Adrenal gland (tissue), 12 donors: ENCODE data around the gene EIF3F. TPM values are rescaled to one million over a fixed set of nuclear protein-coding genes. Genes with fewer than 3 reads are reported as not detected.

ENCODE experiments used
- DNase-seq, 7 donors: peaks; one replicate each; pipeline ENCODE4 v3.0.0-alpha.2; 2019 to 2020
- H3K27ac ChIP-seq, 5 donors: fragments of 200-600 bp; sonication (generic) in 4 of 5; 1 replicate in 3 of 5; 2 replicates in 2 of 5; pipeline versions ENCODE4 v1.5.1 to v1.8.0; 2016 to 2020; ENCODE audit warnings: mild to moderate bottlenecking in 1 of 5
- H3K27me3 ChIP-seq: fragments of 200-600 bp; 2 replicates; pipeline ENCODE4 v1.8.0; 2021
- H3K36me3 ChIP-seq, 2 donors: fragments of 200-600 bp; replicated peaks in 1 of 2; 1 replicate in 1 of 2; 2 replicates in 1 of 2; pipeline versions ENCODE4 v1.5.1 to v1.8.0; 2018 to 2022
- H3K4me1 ChIP-seq, 2 donors: fragments of 200-600 bp; replicated peaks in 1 of 2; 1 replicate in 1 of 2; 2 replicates in 1 of 2; pipeline versions ENCODE4 v1.5.1 to v1.8.0; 2018 to 2021
- H3K4me3 ChIP-seq, 4 donors: fragments of 200-600 bp; sonication (generic) in 3 of 4; one replicate each; pipeline ENCODE4 v1.5.1; 2016 to 2018
- H3K9me3 ChIP-seq, 3 donors: fragments of 200-600 bp; sonication (generic) in 1 of 3; replicated peaks in 1 of 3; 1 replicate in 2 of 3; 2 replicates in 1 of 3; pipeline versions ENCODE4 v1.5.1 to v1.8.0; 2016 to 2021
- POLR2A ChIP-seq, 2 donors: fragments of 450-650 bp; IDR thresholded peaks; one replicate each; pipeline ENCODE4 v1.6.1; 2017; ENCODE audit warnings: antibody characterized with exemption in 2 of 2, mild to moderate bottlenecking in 2 of 2, moderate library complexity in 1 of 2
- WGBS, 4 donors: extraction: QIAGEN DNeasy Blood & Tissue Kit in 2 of 4; methylation state at CpG; one replicate each; pipeline versions ENCODE4 v1.1.5 to v1.1.7; 2013 to 2017; 5-methylcytosine and 5-hydroxymethylcytosine counted together
- intact Hi-C, 2 donors: fragments of 100-400 bp; cut with DNase I; formaldehyde crosslinking; loops; one replicate each; pipeline versions ENCODE4 v1.14.1 to v1.15.0; 2022 to 2023
- polyA plus RNA-seq, 3 donors: library from polyadenylated mRNA; stranded (reverse); fragments of 200-250 nt in 2 of 3; fragments of 350-450 nt in 1 of 3; fragmentation: Illumina TruSeq in 1 of 3; extraction: RNeasy Lipid Tissue Mini Kit (QIAGEN cat#74804) in 1 of 3; gene quantifications; one replicate each; pipeline ENCODE4 v1.2.3, GENCODE V29; 2013 to 2014
- total RNA-seq, 9 donors: library from RNA; depleted of rRNA in 4 of 9; stranded (reverse); fragments of >200 nt in 4 of 9; fragments of 120-200 nt in 1 of 9; fragmentation: NEBNext Ultra II Directional in 1 of 9; extraction: Animal tissue kit (Norgen Biotek cat#: 25700) in 1 of 9; gene quantifications; one replicate each; pipeline versions ENCODE4 v1.1.0 to v1.2.4, GENCODE V29; 2013 to 2023
- TF ChIP-seq, protein P1 (sequence below), 6 experiments: fragments of 450-650 bp in 4 of 6; fragments of 200-600 bp in 2 of 6; sonication (generic) in 1 of 6; IDR thresholded peaks; 1 replicate in 5 of 6; 2 replicates in 1 of 6; pipeline versions ENCODE4 v1.5.1 to v1.8.0; 2016 to 2021; ENCODE audit warnings: antibody characterized with exemption in 6 of 6, mild to moderate bottlenecking in 2 of 6, moderate library complexity in 1 of 6
- donor health status: healthy with polysubstance abuse.
- donor health status: Bipolar disorder and iron deficiency.
- donor health status: DM: yes; HTN: yes; CAD: no.
- donor health status: DM: no; HTN: no; CAD: no.
- donor health status: DM: no; HTN: no; CAD: no.
- donor health status: DM: yes; HTN: yes; CAD: no.

EIF3F gene
- total and polyA plus RNA-seq, 12 donors = 105 to 366 (median 173) TPM

DNA sequence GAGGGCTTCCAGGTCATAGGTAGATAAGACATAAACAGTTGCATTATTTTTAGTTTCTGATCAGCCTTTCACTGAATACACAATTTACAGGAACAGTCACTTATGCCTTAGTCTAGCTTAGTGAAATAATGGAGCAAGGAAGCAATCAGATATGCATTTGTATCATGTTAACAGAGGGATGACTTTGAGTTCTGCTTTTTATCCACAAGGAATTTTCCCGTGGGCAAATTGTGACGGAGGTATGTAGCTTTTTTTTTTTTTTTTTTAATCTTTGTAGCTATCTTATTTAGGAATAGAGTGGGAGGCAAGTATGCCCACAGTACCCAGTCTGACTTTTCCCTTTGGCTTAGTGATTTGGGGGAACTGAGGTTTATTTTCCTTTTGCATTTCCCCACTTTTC, 18.5 kb upstream of the EIF3F start:
- TF ChIP-seq, protein P1, sequence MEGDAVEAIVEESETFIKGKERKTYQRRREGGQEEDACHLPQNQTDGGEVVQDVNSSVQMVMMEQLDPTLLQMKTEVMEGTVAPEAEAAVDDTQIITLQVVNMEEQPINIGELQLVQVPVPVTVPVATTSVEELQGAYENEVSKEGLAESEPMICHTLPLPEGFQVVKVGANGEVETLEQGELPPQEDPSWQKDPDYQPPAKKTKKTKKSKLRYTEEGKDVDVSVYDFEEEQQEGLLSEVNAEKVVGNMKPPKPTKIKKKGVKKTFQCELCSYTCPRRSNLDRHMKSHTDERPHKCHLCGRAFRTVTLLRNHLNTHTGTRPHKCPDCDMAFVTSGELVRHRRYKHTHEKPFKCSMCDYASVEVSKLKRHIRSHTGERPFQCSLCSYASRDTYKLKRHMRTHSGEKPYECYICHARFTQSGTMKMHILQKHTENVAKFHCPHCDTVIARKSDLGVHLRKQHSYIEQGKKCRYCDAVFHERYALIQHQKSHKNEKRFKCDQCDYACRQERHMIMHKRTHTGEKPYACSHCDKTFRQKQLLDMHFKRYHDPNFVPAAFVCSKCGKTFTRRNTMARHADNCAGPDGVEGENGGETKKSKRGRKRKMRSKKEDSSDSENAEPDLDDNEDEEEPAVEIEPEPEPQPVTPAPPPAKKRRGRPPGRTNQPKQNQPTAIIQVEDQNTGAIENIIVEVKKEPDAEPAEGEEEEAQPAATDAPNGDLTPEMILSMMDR (IDR thresholded peaks at IDR 0.05) = no peak
- TF ChIP-seq POLR2A (IDR thresholded peaks at IDR 0.05) = no peak
- no peak for DNase-seq
- Histone ChIP-seq H3K4me1 (no peaks in the 10 kb centered on the region), H3K27me3 (no peaks in the 10 kb centered on the region), H3K4me3 (no peak overlapping the region), H3K36me3 (no peaks in the 10 kb centered on the region), H3K27ac (no peak overlapping the region), H3K9me3 (no peaks in the 10 kb centered on the region)
- intact Hi-C loops = no loop called here
- WGBS, 4 donors = 45 to 66% (median 56%) methylated on average over 2 of the region's 2 CpGs

DNA sequence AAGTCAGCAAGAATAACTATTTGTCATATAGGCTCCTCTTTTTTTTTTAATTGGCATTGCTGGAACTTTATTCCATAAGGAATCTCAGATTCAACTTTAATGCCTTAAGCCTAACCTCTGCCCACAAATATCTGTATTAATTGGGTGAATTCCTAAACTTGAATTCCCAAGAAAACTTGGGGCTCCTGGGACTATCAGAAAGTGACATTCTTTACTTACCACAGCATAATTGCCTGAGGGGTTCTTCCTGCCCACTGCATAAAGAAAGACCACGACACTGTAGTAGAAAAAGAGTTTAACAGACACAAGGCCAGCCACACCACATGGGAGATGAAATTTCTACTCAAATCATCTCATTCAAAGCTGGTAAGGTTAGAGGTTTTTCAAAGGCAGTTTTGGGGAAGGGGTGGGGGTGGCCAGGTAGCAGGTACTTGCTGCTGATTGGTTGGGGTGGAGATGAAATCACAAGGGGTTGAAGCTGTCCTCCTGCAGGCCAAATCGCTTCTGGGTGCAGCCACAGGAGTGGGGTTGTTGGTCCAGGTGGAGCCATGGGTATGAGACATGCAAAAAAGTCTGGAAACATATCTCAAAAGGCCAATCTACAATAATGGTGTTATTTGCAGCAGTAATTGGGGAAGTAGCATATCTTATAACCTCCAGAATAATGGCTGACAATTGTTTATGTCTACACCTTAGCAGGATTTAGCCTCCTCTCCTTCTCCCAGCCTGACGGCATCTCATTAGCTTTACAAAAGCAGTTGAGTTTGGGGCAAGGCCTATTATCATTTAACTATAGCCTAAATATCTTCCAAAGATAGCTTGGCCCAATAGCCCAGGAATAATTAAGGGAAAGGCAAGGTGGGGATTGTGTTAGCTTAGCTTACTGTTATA, 17.1 kb upstream of the EIF3F start:
- Histone ChIP-seq H3K4me1 (no peaks in the 10 kb centered on the region), H3K36me3 (no peaks in the 10 kb centered on the region), H3K4me3 (no peak overlapping the region), H3K27me3 (no peaks in the 10 kb centered on the region), H3K27ac (no peak overlapping the region), H3K9me3 (no peaks in the 10 kb centered on the region)
- TF ChIP-seq POLR2A (IDR thresholded peaks at IDR 0.05) = no peak
- TF ChIP-seq, protein P1 (IDR thresholded peaks at IDR 0.05) = no peak
- DNase-seq = no peak
- intact Hi-C loops = no loop called here
- 57 to 71% (median 62%) methylated on average over 3 of the region's 3 CpGs for WGBS, 4 donors

DNA sequence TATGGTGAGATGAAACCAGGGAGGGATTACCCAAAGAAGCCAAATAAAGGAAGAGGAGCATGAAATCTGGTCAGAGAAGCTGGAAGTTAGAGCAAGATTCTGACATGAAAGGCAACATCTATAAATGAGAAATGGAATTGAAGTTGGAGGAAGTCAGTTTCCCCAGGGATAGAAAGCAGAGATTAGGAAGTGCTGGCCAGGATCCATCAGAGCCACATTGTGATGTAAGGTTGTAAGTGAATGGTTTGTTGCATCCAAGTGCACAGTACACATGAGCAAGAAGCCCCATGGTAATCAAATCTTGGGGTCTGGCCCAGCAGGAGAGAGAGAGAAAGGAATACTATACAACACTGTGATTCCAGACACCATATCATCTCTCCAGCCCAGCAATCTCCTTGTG, 15.3 kb upstream of the EIF3F start:
- no peaks in the 10 kb centered on the region for H3K9me3 ChIP-seq
- no peak for DNase-seq
- H3K27me3 ChIP-seq = no peaks in the 10 kb centered on the region
- no peak overlapping the region for H3K27ac ChIP-seq
- no peaks in the 10 kb centered on the region for H3K4me1 ChIP-seq
- TF ChIP-seq, protein P1 (IDR thresholded peaks at IDR 0.05) = no peak
- TF ChIP-seq POLR2A (IDR thresholded peaks at IDR 0.05) = no peak
- no peaks in the 10 kb centered on the region for H3K36me3 ChIP-seq
- intact Hi-C loops = no loop called here
- no peak overlapping the region for H3K4me3 ChIP-seq

GRCh38 chr11:7973011-7973410, 14.1 kb upstream of the EIF3F start:
- intact Hi-C loops = no loop called here
- no peaks in the 10 kb centered on the region for H3K4me1 ChIP-seq
- no peak for TF ChIP-seq POLR2A (IDR thresholded peaks at IDR 0.05)
- TF ChIP-seq, protein P1 (IDR thresholded peaks at IDR 0.05) = no peak
- H3K27ac ChIP-seq = no peak overlapping the region
- WGBS, 4 donors = 80 to 88% (median 84%) methylated on average over 5 of the region's 5 CpGs
- no peak for DNase-seq
- no peak overlapping the region for H3K4me3 ChIP-seq
- no peaks in the 10 kb centered on the region for H3K36me3 ChIP-seq
- H3K9me3 ChIP-seq = no peaks in the 10 kb centered on the region
- no peaks in the 10 kb centered on the region for H3K27me3 ChIP-seq
